SH-SY5Y (cell line): ENCODE data around the gene COQ9.

Source experiments
- GATA2 ChIP-seq: IDR thresholded peaks from 2 replicates; pipeline ENCODE4 v1.6.1; 2011; ENCODE audit warnings: mild to moderate bottlenecking, low read depth, low read length
- GATA3 ChIP-seq: IDR thresholded peaks from 2 replicates; pipeline ENCODE4 v1.6.1; 2011; ENCODE audit warnings: low read depth, mild to moderate bottlenecking, low read length, moderate library complexity

Gene COQ9

DNA sequence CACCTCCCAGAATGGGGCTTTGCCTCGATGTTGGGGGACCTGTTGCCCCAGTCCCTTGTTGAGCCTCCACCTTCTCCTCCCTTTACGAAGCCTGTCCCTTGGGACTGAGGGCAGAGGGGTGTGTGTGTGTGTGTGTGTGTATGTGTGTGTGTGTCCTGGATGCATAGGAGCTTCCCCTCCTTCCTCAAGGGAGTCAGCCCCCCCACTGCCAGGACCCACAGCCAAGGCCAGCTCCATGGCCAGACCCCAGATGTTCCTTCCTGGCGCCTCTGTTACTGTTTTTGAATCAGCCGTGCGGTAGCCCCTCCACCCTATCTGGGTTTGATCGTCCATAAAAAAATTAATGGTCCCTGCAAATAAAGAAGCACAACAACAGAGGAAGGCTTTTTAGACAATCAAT is 56.7 kb downstream of the COQ9 start:
- TF ChIP-seq GATA2 (peak; percentile 35; the same call in 1 of the 2 replicates), GATA3 (no peak)

DNA sequence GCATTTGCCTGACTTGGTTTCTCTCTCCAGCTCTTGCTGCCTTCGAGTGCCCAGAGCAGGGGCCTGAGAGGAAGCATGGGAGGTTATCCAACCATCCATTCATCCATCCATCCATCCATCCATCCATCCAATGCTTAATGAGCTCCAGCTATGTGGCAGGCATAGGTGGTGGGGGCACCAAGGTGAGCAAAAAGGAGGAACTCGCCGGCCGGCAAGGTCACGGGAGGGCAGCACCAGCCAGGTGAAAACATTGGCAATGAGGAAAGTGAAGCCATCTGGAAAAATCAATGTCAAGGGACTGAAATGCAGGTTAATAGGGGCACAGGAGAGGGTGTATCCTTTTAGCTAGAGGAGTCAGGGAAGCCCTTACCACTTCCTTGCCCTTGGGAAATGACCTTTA is 57.2 kb downstream of the COQ9 start:
- no peak for TF ChIP-seq GATA3
- TF ChIP-seq GATA2, result no peak

DNA sequence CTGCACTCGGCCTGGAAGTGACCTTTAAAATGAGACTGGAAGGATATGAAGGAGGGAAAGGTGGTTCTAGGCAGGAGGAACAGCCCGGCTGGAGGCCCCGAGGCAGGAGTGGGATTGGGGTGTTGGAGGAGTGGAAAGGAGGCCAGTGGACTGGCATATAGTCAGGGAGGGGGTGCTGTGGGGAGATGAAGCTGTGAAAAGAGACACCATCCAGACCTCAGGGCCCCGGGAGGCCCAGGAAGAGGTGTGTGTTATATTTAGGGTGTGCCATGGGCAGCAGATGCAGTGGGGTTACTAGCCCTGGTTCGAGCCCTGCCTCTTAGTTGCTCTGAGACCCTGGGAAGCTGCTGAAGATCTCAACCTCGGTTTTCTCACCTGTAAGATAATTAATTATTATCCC is 57.9 kb downstream of the COQ9 start:
- no peak for TF ChIP-seq GATA3
- TF ChIP-seq GATA2, result no peak

DNA sequence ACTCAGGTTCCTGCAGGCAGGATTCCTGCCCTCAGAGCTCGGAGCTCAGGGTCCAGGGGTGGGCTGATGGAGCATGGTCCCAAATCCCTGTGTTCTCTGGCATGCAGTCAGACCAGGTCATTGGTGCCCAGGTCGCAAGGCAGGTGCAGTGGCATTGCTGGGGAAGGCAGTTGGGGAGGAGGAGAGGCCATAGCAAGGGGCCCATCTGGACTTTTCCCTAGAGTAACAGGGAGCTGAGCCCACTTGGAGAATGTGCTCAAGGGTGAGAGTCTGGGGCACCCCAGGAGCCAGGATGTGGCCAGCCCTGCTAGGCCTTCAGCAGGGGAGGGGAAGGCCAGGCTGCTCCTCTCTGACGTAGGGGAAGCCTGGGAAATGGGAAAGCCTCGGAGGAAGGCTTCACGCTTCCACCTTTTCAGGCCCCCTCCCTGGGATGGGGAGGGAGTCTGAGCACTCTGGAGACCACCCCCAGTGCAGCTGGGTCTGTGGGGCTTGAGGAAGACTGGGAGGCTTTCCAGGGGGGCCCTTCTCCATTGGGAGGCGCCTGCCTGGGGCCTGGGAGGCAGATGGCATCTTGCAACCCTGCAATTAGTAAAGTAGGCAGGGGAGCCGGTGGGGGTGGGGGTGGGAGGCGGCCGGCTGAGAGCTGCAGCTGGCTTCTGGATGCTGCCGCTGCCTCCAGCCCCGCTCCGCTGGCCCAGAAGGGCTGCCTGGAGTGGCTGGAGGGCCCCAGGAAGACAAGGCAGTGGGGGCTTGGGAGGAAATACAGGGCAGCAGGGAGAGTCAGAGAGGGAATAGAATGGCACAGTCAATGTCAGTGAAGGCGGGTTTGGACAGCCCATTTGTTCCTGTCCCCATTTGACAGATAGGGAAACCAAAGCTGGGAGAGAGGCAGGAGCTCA is 60.1 kb downstream of the COQ9 start:
- TF ChIP-seq GATA2, result peak; percentile 55
- no peak for TF ChIP-seq GATA3

DNA sequence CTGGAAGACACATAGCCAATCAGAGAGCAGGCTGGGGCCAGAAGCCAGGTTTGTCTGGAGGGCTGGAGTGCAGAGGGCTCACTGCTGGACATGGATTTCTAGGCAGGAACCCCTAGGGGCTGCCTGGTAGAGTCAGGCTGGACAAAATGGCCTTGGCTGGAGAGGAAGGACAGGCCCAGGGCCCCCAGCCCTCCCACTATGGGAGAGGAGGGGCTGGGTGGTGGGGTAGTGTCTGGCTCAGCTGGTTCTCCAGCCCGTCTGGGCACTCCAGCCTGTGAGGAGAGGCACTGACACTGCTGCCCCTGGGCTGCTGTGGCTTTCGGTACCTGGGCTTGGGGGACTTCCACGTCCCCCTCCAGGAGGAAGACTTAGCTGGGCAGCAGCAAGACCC is 60.8 kb downstream of the COQ9 start:
- TF ChIP-seq GATA3, result no peak
- no peak for TF ChIP-seq GATA2

DNA sequence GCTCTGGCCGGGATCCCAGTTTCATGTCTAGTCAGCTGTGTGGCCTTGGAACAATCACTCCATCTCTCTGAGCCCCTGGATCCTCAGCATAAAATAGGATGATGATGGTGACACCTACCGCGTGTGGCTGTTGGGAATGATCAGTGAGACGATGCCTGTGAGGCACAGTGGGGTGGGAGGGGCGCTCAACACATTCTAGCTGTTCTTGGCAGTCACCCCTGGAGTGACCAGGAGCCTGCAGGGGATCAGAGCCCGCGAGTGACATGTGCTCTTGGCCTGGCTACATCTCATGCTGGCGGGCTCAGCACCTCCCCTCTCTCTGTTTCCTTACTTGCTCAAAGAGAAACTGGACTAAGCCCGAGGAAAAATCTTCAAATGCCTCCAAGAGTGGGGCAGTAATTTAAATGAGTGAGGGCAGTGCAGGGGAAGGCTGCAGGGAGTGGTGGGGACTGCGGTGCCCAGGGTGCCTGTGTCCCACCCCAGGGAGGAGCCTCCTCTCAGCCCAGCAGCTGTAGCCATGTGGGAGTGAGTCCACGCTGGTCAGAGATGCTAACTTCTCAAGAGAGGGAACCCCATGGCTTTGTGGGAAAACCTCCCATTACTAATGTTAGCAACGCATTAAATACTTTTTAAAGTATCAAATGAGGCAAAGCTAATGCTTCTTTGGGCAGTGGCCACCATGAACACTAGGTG is 62.1 kb downstream of the COQ9 start:
- no peak for TF ChIP-seq GATA3
- TF ChIP-seq GATA2, result no peak

DNA sequence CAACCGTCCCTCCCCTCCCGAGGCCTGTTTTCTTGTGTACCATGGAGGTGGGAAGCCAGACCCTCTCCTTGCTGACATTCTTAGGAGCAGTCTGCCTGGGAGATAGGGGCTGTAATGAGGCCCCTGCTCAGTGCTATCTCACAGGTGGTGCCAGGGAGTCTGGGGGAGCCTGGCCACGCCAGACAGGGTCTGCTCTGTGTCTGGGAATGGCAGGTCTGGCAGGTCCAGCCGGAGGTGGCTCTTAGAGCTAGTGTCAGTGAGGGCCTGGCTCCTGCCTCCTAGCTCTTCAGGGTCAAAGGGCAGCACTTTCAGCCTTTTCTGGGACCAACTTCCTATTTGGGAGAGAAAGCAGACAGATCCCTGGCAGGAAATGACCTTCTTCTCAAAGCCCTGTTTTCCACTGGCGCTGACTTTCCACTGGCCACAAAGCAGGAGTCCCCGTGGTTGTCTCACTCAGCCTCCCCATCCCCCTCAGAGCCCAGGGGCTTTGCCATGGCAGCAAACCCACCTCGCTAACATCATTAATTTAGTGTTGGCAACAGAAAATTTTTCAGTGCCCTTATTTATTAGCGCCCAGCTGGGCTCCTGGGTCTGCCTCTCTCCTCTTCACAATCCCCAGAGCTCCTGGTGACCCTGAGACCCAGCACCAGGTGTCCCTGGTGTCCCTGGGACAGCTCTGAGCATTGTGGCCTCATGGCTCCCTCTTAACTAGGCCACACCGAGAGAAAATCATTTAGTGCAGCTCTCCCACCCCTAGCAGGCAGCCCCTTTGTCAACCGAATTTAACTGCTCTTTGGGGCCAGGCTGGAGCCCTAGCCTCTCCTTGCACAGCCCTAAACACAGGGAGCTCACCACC is 63.0 kb downstream of the COQ9 start:
- peak; percentile 94 for TF ChIP-seq GATA2
- TF ChIP-seq GATA3, result no peak
